ENCODE data around the gene GLB1L2.

DNA sequence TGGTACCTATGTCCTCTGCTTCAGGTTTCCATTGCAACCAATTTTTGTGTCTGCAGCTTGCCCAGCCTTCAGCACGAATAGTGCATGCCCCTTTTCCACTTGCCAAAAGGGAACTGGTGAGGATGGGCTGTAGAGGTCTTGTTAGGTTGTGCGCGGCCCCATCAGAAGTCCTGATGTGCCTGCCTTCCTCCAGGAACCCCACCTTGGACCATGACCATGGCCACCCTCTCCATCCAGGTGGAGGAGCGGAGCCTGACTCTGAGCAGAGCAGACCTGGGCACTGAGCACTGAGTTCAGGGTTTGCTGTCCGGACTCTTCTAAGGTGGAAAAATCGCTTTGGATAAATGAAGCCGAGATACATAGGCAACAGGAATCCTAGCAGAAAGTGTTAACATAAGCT is 6.9 kb downstream of the GLB1L2 start:
- TF ChIP-seq, protein P1, sequence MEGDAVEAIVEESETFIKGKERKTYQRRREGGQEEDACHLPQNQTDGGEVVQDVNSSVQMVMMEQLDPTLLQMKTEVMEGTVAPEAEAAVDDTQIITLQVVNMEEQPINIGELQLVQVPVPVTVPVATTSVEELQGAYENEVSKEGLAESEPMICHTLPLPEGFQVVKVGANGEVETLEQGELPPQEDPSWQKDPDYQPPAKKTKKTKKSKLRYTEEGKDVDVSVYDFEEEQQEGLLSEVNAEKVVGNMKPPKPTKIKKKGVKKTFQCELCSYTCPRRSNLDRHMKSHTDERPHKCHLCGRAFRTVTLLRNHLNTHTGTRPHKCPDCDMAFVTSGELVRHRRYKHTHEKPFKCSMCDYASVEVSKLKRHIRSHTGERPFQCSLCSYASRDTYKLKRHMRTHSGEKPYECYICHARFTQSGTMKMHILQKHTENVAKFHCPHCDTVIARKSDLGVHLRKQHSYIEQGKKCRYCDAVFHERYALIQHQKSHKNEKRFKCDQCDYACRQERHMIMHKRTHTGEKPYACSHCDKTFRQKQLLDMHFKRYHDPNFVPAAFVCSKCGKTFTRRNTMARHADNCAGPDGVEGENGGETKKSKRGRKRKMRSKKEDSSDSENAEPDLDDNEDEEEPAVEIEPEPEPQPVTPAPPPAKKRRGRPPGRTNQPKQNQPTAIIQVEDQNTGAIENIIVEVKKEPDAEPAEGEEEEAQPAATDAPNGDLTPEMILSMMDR (IDR thresholded peaks at IDR 0.05; ENCODE audit: low read depth, low read length): no peak
- TF ChIP-seq EZH2phosphoT487 (IDR thresholded peaks at IDR 0.05; ENCODE audit: low read depth): no peak
